Tibial nerve (tissue), 4 donors: ENCODE results near the gene RASGRF1.

Source experiments
- CTCF ChIP-seq, 5 experiments: fragments of 200-600 bp in 3 of 5; fragments of 450-650 bp in 2 of 5; sonication (generic) in 3 of 5; IDR thresholded peaks; one replicate each; pipeline ENCODE4 v1.5.1; 2016 to 2019; ENCODE audit warnings: antibody characterized with exemption in 5 of 5, mild to moderate bottlenecking in 3 of 5, moderate library complexity in 2 of 5
- EP300 ChIP-seq, 2 donors: sonication (generic); formaldehyde crosslinking; IDR thresholded peaks; one replicate each; pipeline ENCODE4 v1.6.1; 2017; ENCODE audit warnings: antibody characterized with exemption in 2 of 2, mild to moderate bottlenecking in 1 of 2

- TF ChIP-seq EP300 (IDR thresholded peaks at IDR 0.05) (no peak), CTCF (IDR thresholded peaks at IDR 0.05) (no peak)
These were observed 24.0 kb downstream of the RASGRF1 start for GRCh38 chr15:79066391-79067071.
